Measurements from ENCODE around the gene ACSF3.
"Not testable (repeated sequence)": the region's sequence is repeated elsewhere in the genome, so short reads cannot be mapped to it uniquely, and the experiment has no call there.

The ACSF3 gene

GRCh38 chr16:89055894-89056555 lies 37.6 kb upstream of the ACSF3 start:
- DNase-seq (ENCODE audit: low read depth) = no peak

- DNase-seq (ENCODE audit: low read depth) = no peak
Measured at GRCh38 chr16:89056592-89056991, 37.1 kb upstream of the ACSF3 start.

GRCh38 chr16:89057738-89058137 lies 35.9 kb upstream of the ACSF3 start:
- DNase-seq (ENCODE audit: low read depth) = no peak

GRCh38 chr16:89058812-89059211 lies 34.8 kb upstream of the ACSF3 start:
- no peak for DNase-seq (ENCODE audit: low read depth)

- no peak for DNase-seq (ENCODE audit: low read depth)
Measured at GRCh38 chr16:89060207-89060794, 33.4 kb upstream of the ACSF3 start.

GRCh38 chr16:89061086-89061485 lies 32.6 kb upstream of the ACSF3 start:
- DNase-seq (ENCODE audit: low read depth) = no peak

GRCh38 chr16:89061590-89062380 lies 31.9 kb upstream of the ACSF3 start:
- DNase-seq (ENCODE audit: low read depth) = no peak

GRCh38 chr16:89062389-89063345 lies 31.0 kb upstream of the ACSF3 start:
- DNase-seq (ENCODE audit: low read depth) = no peak

GRCh38 chr16:89063768-89064320 lies 29.8 kb upstream of the ACSF3 start:
- no peak for DNase-seq (ENCODE audit: low read depth)

- DNase-seq (ENCODE audit: low read depth) = no peak
Measured at GRCh38 chr16:89064606-89065457, 28.8 kb upstream of the ACSF3 start.

GRCh38 chr16:89065458-89065822 lies 28.2 kb upstream of the ACSF3 start:
- DNase-seq (ENCODE audit: low read depth) = no peak

GRCh38 chr16:89066721-89067120 lies 26.9 kb upstream of the ACSF3 start:
- DNase-seq (ENCODE audit: low read depth) = no peak

- DNase-seq (ENCODE audit: low read depth) = no peak
Measured at GRCh38 chr16:89067677-89068443, 25.8 kb upstream of the ACSF3 start.

GRCh38 chr16:89068814-89069616 lies 24.6 kb upstream of the ACSF3 start:
- DNase-seq (ENCODE audit: low read depth) = not testable (repeated sequence)

- DNase-seq (ENCODE audit: low read depth) = no peak
Measured at GRCh38 chr16:89069920-89070319, 23.7 kb upstream of the ACSF3 start.

- no peak for DNase-seq (ENCODE audit: low read depth)
Measured at GRCh38 chr16:89070590-89070989, 23.1 kb upstream of the ACSF3 start.

GRCh38 chr16:89071686-89072547 lies 21.7 kb upstream of the ACSF3 start:
- no peak for DNase-seq (ENCODE audit: low read depth)

- no peak for DNase-seq (ENCODE audit: low read depth)
Measured at GRCh38 chr16:89072548-89073130, 21.0 kb upstream of the ACSF3 start.

All from non-pigmented ciliary epithelial cell (primary cell).